ENCODE data around the gene ZNF654.
"Not testable (repeated sequence)": the region's sequence is repeated elsewhere in the genome, so short reads cannot be mapped to it uniquely, and the experiment has no call there.

Gene ZNF654

GRCh38 chr3:88058581-88059379 lies at the start of gene ZNF654, which contains the start of gene CGGBP1:
TSS of gene ZNF654 (plus strand) at chr3:88059255. CDS start at chr3:88059320, 65 bp downstream.
TSS of gene CGGBP1 (minus strand) at chr3:88059005. CDS start at chr3:88055976, 3,029 bp downstream.
- peak within 1 kb of the TSS; percentile 92 for H3K4me3 ChIP-seq (ENCODE audit: low read depth, low read length)
- DNase-seq (ENCODE audit: low read depth), result peak; percentile 98
- TF ChIP-seq MAX (IDR thresholded peaks at IDR 0.05; ENCODE audit: low read depth, low read length), result no peak; the same call in 1 of the 2 replicates
- peak; percentile 77 for TF ChIP-seq POLR2A (IDR thresholded peaks at IDR 0.05; ENCODE audit: extremely low read depth, insufficient read length)

- H3K4me3 ChIP-seq (ENCODE audit: low read depth, low read length), result no peak overlapping the region
- DNase-seq (ENCODE audit: low read depth), result no peak
- TF ChIP-seq POLR2A (IDR thresholded peaks at IDR 0.05; ENCODE audit: extremely low read depth, insufficient read length), result no peak
These were observed 48.2 kb upstream of the ZNF654 start for GRCh38 chr3:88010810-88011209.

- H3K4me3 ChIP-seq (ENCODE audit: low read depth, low read length), result no peak overlapping the region
- DNase-seq (ENCODE audit: low read depth), result no peak
- TF ChIP-seq POLR2A (IDR thresholded peaks at IDR 0.05; ENCODE audit: extremely low read depth, insufficient read length) (no peak), MYC (IDR thresholded peaks at IDR 0.05; ENCODE audit: low read depth, low read length) (no peak), CTCF (IDR thresholded peaks at IDR 0.05; ENCODE audit: low read depth, low read length) (no peak), MAX (IDR thresholded peaks at IDR 0.05; ENCODE audit: low read depth, low read length) (no peak)
These were observed 45.5 kb upstream of the ZNF654 start for GRCh38 chr3:88013592-88013991.

- not testable (repeated sequence) for DNase-seq (ENCODE audit: low read depth); H3K4me3 ChIP-seq (ENCODE audit: low read depth, low read length)
These were observed 43.4 kb upstream of the ZNF654 start for GRCh38 chr3:88015656-88016055.

- DNase-seq (ENCODE audit: low read depth), result no peak
- H3K4me3 ChIP-seq (ENCODE audit: low read depth, low read length), result no peak overlapping the region
- TF ChIP-seq POLR2A (IDR thresholded peaks at IDR 0.05; ENCODE audit: extremely low read depth, insufficient read length) (no peak), CTCF (IDR thresholded peaks at IDR 0.05; ENCODE audit: low read depth, low read length) (no peak), MAX (IDR thresholded peaks at IDR 0.05; ENCODE audit: low read depth, low read length) (no peak), MYC (IDR thresholded peaks at IDR 0.05; ENCODE audit: low read depth, low read length) (no peak)
These were observed 40.0 kb upstream of the ZNF654 start for GRCh38 chr3:88019024-88019423.

GRCh38 chr3:88025001-88025552 lies 34.0 kb upstream of the ZNF654 start:
- TF ChIP-seq MYC (IDR thresholded peaks at IDR 0.05; ENCODE audit: low read depth, low read length) (no peak), POLR2A (IDR thresholded peaks at IDR 0.05; ENCODE audit: extremely low read depth, insufficient read length) (no peak), MAX (IDR thresholded peaks at IDR 0.05; ENCODE audit: low read depth, low read length) (no peak), CTCF (IDR thresholded peaks at IDR 0.05; ENCODE audit: low read depth, low read length) (no peak)
- no peak overlapping the region for H3K4me3 ChIP-seq (ENCODE audit: low read depth, low read length)
- no peak for DNase-seq (ENCODE audit: low read depth)

GRCh38 chr3:88028876-88029275 lies 30.2 kb upstream of the ZNF654 start:
- H3K4me3 ChIP-seq (ENCODE audit: low read depth, low read length), result no peak overlapping the region
- no peak for DNase-seq (ENCODE audit: low read depth)
- no peak for TF ChIP-seq CTCF (IDR thresholded peaks at IDR 0.05; ENCODE audit: low read depth, low read length)
- TF ChIP-seq POLR2A (IDR thresholded peaks at IDR 0.05; ENCODE audit: extremely low read depth, insufficient read length), result no peak
- TF ChIP-seq MYC (IDR thresholded peaks at IDR 0.05; ENCODE audit: low read depth, low read length), result no peak
- no peak for TF ChIP-seq MAX (IDR thresholded peaks at IDR 0.05; ENCODE audit: low read depth, low read length)
